Retinal pigment epithelial cell (primary cell): ENCODE data around the gene SLC25A45.
"Not testable (repeated sequence)": the region's sequence is repeated elsewhere in the genome, so short reads cannot be mapped to it uniquely, and the experiment has no call there.

Experiments used
- DNase-seq: peaks from one replicate; pipeline ENCODE4 v3.0.0-alpha.2; 2010; ENCODE audit warnings: low read depth
- H3K4me3 ChIP-seq: 2 replicates; pipeline ENCODE4 v1.5.1; 2011; ENCODE audit warnings: mild to moderate bottlenecking, low read length, control low read depth, moderate library complexity
- TF ChIP-seq, protein P1 (sequence below): conservative IDR thresholded peaks from 2 replicates; pipeline ENCODE4 v1.5.1; 2011; ENCODE audit warnings: low read depth, low read length, control low read depth, inconsistent platforms

The SLC25A45 gene

DNA sequence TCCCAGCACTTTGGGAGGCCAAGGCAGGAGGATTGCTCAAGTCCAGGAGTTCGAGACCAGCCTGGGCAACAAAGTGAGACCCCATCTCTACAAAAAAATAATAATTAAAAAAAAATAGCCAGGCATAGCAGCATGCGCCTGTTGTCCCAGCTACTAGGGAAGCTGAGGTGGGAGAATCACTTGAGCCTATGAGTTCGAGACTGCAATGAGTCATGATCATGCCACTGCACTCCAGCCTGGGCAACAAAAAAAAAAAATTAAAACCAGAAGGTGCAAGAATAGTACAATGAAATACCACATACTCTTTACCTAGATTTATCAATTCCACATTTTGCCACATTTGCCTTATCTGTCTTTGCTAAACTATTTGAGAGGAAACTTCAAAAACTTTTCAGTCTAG lies 40.6 kb downstream of the SLC25A45 start:
- no peak overlapping the region for H3K4me3 ChIP-seq
- TF ChIP-seq, protein P1, sequence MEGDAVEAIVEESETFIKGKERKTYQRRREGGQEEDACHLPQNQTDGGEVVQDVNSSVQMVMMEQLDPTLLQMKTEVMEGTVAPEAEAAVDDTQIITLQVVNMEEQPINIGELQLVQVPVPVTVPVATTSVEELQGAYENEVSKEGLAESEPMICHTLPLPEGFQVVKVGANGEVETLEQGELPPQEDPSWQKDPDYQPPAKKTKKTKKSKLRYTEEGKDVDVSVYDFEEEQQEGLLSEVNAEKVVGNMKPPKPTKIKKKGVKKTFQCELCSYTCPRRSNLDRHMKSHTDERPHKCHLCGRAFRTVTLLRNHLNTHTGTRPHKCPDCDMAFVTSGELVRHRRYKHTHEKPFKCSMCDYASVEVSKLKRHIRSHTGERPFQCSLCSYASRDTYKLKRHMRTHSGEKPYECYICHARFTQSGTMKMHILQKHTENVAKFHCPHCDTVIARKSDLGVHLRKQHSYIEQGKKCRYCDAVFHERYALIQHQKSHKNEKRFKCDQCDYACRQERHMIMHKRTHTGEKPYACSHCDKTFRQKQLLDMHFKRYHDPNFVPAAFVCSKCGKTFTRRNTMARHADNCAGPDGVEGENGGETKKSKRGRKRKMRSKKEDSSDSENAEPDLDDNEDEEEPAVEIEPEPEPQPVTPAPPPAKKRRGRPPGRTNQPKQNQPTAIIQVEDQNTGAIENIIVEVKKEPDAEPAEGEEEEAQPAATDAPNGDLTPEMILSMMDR: no peak
- no peak for DNase-seq

DNA sequence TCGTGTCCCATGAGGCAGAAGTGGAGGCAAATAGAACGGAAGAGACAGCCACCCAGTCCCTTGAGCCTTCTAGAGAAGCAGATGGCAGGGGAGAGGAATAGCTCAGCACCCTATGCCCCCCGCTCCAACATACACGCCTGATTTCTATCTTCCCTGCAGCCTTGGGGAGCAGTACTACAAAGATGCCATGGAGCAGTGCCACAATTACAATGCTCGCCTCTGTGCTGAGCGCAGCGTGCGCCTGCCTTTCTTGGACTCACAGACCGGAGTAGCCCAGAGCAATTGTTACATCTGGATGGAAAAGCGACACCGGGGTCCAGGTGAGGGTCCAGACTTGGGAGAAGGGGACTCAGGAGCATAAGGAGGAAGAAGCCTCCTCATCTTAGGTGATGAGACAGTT lies 42.2 kb downstream of the SLC25A45 start:
- TF ChIP-seq, protein P1: no peak
- DNase-seq: no peak
- H3K4me3 ChIP-seq: no peak overlapping the region

DNA sequence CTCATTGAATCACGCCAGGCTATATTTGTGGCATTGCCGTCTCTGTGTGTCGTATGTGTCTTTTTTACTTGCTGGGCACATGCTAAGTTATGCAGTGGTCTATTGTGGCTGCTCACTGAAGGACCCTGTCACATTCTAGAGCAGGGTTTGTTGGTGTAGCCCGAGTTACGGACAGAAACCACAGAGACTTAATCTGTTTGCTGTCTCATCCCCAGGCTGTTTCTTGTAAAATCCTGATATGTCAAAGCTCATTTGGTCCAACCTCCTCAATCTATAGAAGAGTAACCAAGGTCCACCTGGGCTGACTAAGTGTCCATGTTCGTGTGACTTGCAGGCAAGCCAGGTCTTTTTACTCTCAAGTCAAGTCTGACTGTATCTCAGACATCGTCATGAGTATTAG lies 43.8 kb downstream of the SLC25A45 start:
- TF ChIP-seq, protein P1: no peak
- no peak overlapping the region for H3K4me3 ChIP-seq
- DNase-seq: no peak

DNA sequence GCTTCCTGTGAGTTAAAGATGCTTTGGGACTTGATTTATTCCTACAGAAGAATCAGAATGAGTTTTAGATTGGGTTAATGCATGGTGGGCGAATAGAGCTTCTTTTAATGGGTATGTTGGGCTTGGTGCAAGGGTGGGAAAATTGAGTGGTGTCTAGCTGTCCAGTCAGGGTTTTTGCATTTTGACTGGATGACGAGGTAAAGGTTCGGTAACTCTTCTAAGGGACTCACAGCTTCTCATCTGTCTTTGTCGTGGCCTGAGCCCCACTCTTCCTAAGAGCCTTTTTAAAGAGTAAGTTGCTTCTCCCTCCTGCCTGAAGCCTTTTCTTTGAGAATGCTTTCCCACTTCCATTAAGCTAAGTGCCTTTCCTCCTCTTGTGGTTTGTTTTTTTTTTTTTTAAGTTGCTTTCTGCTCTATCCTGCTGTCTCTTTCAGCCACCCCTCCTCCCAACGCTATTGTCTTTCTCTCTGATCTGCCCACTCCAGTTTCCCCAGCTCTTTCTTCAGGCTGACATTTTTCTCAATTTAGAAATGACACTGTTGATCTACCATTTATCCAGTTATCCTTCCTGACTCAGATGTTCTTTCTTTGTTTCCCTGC lies 47.6 kb downstream of the SLC25A45 start:
- peak overlapping the region; percentile 96 for H3K4me3 ChIP-seq
- DNase-seq: no peak
- TF ChIP-seq, protein P1: no peak

DNA sequence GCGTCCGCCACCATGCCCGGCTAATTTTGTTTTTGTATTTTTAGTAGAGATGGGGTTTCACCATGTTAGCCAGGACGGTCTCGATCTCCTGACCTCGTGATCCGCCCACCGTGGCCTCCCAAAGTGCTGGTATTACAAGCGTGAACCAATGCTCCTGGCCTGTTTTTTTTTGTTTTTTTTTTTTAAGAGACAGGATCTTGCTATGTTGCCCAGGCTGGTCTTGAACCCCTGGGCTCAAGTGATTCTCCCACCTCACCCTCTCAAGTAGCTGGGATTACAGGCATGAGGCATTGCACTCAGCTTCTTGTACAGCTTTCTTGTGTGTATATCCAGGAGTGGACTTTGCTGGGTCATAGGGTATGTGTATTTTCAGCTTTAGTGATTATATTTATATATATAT lies 49.9 kb downstream of the SLC25A45 start:
- not testable (repeated sequence) for DNase-seq

DNA sequence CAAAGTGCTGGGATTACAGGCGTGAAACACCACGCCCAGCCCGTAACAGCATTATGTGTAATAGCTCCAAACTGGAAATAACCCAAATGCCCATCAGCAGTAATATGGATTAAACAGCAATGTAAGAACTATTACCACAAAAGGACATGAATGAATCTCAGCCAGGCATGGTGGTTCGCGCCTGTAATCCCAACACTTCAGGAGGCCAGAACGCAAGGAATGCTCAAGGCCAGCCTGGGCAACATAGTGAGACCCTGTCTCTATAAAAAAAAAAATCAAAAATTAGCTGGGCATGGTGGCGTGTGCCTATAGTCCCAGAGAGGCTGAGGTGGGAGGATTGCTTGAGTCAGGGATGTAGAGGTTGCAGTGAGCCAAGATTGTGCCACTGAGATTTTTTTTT lies 51.9 kb downstream of the SLC25A45 start:
- no peak for DNase-seq
- TF ChIP-seq, protein P1: no peak
- no peak overlapping the region for H3K4me3 ChIP-seq

More for the DNA sequence above, 49.9 kb downstream of the SLC25A45 start:
- not testable (repeated sequence) for H3K4me3 ChIP-seq

DNA sequence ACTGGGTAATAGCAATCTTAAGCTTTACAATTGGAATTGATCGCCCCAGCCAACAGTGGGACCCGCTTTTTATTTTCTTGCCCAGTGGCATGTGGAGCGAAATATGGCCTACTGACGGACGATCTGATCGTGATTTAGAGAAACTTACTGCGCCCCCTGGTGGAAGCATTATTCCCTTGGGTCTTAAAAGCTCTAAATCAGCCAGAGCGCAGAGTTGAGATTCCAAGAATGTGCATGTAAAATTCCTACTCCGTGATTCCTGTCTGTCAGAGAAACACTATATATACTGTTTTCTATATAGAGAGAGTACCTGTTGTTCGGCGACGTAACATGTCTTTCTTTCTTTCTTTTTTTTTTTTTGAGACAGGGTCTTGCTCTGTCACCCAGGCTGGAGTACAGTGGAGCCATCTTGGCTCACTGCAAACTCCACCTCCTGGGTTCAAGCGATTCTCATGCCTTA lies 52.5 kb downstream of the SLC25A45 start:
- peak; percentile 64 for DNase-seq
- no peak overlapping the region for H3K4me3 ChIP-seq
- TF ChIP-seq, protein P1: peak; percentile 78

DNA sequence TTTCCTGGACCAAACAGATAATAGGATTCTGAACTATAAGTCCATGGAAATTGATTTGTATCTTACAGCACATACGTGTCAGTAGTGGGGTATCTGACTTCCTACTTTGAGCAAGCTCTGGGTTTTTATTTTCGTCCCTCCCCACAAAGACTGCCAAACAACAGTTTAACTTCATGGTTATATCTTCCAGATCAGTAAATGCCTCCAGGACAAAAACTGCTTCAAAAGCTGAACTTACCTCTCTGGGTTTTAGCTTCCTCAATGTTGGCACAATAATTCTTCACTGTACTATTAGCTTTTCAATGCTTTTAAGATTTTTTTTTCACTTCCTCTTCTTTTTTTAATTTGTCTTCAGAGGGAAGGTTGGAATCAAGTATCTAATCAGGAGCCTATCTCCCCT lies 53.0 kb downstream of the SLC25A45 start:
- no peak for DNase-seq
- H3K4me3 ChIP-seq: no peak overlapping the region
- TF ChIP-seq, protein P1: no peak
